Stimulated activated CD4-positive, alpha-beta T cell treated with anti-CD3 and anti-CD28 coated beads, Interleukin-15, amount 100 ng/mL, for 24 hours (primary cell): ENCODE measurements around the gene SYF2.
"Not testable (repeated sequence)": the region's sequence is repeated elsewhere in the genome, so short reads cannot be mapped to it uniquely, and the experiment has no call there.

ENCODE experiments used
- DNase-seq: peaks from one replicate; pipeline ENCODE4 v3.0.0-alpha.2; 2020

Gene SYF2

DNA sequence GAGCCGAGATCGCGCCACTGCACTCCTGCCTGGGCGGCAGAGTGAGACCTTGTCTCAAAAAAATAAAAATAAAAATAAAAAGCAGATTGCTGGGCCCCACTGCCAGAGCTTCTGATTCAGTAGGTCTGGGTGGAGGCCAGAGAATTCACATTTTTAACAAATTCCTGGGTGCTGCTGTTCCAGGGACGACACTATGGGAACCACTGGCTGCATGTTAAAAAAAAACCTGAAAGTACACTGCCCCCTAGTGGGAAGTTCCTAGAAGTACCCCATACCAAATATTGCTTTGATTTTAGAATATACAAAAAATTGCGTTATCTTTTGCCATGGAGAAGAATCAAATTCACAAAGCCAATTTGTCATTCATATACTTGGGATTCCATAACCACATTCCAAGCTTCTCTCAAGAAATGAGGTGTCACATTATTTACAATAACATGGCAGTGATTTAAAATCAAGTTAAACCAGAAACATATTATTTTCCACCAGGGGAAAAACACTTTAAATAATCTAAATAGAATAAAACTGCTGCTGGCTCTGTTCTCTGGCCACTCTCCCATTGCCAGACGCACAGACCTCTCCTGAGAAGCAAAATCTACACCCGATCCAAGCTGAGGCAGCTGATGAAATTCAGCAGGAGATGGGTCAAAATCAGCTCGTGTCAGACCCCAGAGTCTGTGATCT is 27.4 kb downstream of the SYF2 start:
- DNase-seq, result peak; percentile 6

GRCh38 chr1:25201006-25201405 is 31.3 kb downstream of the SYF2 start:
- no peak for DNase-seq

DNA sequence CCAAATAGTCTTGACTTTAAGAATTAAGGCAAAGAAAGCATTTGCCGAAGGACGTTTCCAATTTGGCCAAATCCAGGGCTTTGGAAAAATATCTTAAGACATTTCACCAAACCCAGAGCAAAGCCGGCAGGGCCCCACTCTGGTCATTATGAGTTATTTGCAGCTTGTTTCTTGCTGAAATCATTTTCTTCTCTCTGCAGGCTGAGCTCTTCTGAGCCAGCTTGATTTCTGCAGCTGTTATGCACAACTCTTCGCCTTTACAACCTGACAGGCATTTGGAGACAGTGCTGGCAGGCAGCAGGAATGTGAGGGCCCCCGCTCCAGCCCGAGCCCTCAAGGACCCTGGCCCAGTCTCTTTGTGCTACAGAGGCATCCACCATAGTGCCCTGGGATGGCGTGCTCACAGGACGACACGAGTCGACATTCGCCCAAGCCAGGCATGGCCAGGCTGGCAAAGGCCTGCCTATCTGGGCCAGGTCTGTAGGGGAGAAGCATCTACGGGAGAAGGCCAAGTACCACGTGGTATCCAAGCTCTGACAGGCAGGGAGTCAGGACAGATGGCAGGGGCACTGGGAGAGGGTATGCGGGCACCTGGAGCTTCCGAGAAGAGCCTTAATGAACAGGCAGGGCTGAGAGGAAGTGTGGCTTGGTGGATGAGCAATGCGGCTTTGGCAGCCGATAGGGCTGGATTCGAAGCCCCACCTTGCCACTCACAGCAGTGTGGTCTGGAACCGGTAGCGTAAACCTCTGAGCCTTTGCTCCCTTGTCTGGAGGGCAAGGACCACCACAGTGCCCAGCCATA is 32.3 kb downstream of the SYF2 start:
- no peak for DNase-seq

DNA sequence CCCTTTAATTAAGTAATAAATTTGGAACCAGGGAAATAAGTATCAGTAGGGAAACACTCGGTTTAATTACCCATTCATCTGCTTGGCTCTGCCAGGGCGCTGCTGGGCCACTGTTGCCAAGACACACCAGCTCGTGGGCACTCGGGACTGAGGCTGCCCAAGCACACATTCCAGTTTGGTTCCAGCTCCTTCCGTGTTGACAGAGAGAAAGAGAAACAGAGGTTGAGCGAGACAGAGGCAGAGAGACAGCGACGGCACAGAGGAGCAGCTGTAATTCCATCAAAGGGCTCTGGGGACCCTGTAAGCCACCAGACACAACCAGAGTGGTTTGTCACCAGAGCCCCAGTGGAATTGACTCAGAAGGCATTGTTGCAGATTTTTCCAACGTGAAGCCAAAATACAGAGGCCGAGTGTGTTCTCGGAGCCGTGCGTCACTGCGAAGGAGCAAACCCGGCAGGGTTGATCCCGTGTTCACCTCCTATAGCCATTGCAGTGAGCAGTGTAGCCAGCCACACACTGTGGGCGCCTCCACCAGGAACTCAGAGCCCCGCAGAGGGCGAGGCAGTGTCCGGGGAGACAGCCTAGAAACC is 33.5 kb downstream of the SYF2 start:
- no peak for DNase-seq

GRCh38 chr1:25197982-25198662 is 34.2 kb downstream of the SYF2 start:
- no peak for DNase-seq

DNA sequence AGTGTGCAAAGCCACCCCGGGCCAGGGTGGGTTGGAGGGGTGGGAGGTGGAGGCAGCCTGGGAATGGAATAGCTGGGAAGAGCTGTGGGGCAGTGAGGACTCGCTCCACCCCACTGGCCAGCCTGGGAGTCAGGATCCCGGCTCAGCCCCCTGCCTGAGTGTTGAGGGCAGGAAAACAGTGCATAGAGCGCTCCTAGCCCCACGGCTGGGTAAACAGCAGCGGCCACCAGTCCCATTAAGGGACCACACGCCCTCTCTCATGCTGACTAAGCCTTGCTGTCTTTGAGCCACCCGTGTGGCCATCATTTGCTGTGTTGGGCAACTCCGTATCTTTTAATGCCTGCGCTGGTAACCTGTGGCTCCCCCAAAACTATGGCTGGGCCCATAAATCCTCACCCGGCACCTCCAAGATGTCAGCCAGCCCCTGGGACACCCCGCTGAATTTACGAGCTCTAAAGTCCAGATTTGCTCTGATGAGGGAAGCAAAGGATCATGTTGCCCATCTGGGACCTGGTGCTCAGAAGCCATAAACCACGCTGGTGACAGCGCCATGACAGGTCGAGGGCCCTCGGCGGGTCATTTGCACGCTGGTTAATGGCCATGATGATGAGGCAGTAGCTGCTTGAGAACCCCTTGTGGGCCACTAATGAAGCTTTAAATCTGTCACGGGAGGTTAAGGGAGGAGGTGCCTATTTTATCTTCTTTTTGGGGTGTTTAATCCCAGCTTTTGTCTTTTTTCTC is 34.9 kb downstream of the SYF2 start:
- no peak for DNase-seq

GRCh38 chr1:25196830-25197229 is 35.5 kb downstream of the SYF2 start:
- no peak for DNase-seq

GRCh38 chr1:25195835-25196234 is 36.5 kb downstream of the SYF2 start:
- DNase-seq, result no peak

GRCh38 chr1:25194572-25195020 is 37.7 kb downstream of the SYF2 start:
- DNase-seq, result no peak

DNA sequence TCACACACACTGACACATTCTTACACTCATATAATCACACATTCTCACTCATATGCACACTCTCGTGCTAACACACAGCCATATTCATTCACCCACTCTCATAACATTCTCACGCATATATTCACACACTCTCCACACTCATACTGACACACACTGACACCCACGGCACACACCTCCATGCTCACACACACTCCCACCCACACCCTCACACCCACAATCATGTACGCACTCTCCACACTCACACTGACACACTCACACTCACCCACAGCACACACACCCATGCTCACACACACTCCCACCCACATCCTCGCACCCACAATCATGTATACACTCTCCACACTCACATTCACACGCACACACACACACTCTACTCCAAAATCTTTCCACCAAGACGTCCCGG is 38.2 kb downstream of the SYF2 start:
- no peak for DNase-seq

DNA sequence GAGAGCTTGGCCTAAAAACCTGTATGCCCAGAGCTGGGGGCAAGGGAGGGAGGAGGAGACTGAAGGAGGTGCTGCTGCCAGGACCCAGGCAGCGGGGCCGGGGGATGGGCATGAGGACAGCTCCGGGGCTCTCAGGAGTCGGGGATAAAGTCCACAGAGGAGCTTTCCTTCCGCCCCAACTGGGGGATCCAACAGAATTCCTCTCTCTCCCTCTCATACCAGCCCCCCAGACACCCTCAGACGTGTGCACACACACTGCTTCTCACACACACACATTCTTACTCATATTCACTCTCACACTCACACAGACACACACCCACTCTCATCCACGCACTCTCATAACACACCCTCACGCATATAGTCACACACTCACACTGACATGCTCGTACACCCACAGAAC is 39.1 kb downstream of the SYF2 start:
- DNase-seq, result no peak

- no peak for DNase-seq
Observed at GRCh38 chr1:25192154-25192553, 40.1 kb downstream of the SYF2 start.

DNA sequence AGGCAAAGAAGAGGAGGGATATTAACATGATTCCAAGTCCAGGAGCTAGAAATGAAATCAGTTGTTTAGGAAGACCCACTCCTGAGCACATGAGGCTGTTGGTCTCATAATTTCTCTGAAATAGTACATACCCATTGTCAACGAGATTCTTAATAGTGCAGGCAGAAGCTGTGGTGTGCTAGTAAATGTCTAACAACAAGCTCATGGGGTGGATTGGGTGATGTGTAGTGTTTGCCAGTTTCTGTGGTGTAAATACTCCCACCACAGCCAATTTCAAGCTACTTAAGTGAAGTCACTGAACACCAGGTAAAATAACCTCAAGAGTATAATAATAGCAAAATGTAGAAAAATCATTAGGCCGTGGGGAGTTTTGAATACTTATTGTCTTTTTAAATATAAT is 42.0 kb downstream of the SYF2 start:
- DNase-seq, result no peak

DNA sequence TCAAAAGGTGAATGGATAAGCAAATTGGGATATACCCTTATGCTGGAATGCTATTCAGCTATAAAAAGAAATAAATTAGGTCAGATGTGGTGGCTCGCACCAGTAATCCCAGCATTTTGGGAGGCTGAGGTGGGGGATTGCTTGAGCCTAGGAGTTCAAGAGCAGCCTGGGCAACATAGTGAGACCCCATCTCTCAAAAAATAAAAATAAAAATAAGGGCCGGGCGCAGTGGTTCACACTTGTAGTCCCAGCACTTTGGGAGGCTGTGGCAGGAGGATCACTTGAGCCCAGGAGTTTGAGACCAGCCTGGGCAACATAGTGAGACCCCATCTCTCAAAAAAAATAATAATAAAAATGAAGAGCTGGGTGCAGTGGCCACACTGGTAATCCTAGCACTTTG is 44.4 kb downstream of the SYF2 start:
- DNase-seq, result not testable (repeated sequence)

GRCh38 chr1:25187077-25187476 is 45.2 kb downstream of the SYF2 start:
- no peak for DNase-seq

- DNase-seq, result no peak
Observed at GRCh38 chr1:25186161-25187007, 45.9 kb downstream of the SYF2 start.

DNA sequence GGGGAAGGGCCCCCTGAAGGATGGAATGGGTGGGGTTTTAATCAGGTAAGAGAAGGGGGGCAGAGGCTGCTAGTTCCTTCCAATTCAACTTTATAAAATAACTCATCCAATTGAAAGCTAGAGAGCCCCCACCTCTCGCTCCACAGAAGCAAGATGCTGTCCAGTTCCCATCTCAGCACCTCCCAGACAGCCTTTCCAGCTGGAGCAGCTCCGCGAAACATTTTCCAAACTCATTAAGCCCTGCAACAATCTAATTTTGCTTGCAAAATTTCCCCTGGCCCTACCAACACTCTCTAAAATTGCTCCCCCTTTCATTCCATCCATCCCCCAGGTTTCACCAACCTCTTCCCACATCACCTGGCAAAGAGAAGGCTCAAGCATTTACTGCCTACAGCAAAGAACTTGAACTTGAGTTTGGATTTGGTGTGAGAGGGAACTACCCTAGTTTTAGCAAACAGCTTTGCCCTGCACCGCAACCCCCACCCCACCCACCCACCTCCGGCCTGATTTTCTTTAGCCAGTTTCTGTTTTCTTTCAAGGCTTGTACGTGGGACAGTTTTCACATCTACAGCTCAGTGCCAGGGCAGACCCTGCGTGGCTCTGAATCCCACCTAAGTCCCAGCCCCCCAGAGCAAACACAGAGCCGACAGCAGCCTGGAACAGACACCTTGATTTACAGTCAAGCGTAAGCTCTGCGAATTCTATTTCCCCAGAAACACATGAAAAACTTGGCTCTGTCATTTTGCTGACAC is 46.7 kb downstream of the SYF2 start:
- no peak for DNase-seq

DNA sequence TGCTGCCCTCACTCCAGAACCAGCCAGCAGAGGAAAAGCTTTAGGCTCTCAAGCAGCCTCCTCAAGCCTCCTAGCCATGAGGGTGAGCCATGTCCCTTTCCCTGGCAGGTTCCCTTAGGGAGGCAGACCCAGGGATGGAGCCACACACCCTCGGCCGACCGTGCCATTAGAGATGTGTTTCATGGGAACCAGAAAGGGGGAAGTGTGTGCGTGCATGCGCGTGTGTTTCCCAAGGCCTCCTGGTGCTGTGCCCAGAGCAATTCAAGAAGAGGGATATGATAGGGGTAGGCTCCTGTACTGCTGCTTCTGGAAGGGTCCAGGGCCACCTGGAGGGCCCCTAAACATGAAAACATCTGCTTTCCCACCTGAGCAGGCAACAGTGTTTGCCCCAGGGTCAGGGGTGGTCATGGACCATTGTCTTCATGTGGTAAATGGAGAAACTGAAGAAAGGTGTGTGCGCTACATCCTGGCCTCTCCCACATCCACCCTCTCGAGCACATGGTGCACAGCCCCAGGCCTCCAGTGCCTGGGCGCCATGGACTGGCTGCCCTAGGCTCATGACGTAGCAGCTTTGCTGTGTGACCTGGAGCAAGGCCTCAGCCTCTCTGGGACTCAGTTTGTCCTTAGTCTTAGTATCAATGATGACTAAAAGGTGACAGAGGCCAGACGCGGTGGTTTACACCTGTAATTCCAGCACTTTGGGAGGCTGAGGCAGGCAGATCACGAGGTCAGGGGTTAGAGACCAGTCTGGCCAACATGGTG is 48.1 kb downstream of the SYF2 start:
- no peak for DNase-seq

DNA sequence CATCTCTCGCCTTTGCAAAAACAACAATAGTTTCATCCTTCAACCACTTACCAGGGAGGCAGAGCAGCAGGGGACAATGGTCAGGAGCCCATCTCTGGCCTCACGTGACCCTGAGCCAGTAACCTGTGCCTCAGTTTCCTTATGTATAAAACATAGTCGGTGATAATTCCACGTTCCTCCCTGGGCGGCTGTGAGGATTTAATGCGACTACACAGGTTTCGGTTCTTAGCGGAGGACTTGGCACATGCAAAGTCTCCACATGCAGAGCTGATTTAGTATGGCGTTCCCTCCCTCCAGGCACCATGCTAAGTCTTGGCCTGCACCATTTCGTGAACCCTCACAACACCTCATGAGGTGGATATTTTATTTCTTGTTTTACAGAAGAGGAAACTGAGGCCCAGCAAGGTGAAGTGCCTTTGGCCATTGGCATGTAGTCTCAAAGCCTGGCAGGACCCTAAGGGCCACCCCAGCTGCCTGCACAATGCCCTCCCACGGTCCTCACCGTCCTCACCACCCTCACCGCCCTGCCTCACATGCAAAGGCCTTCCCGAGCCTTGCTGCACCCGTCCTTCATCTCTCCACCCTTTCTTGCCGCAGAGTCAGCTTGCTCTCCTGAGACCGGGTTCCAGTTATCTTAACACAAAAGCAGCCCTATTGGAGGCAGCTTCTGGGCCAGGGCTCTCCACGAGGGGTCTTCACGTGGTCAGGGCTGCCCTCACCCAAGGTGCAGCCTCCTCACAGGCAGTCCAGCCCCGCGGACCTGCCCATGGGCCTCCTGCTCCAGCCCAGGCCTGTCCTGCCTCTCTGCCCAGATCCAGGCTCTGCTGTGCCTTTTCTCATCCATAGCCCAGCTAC is 48.9 kb downstream of the SYF2 start:
- DNase-seq, result no peak
